CD4-positive, alpha-beta T cell treated with Interleukin-15 for 1 hour (primary cell): ENCODE data around the gene NUP50.

Source experiments
- DNase-seq: peaks from one replicate; pipeline ENCODE4 v3.0.0-alpha.2; 2020

Gene NUP50

DNA sequence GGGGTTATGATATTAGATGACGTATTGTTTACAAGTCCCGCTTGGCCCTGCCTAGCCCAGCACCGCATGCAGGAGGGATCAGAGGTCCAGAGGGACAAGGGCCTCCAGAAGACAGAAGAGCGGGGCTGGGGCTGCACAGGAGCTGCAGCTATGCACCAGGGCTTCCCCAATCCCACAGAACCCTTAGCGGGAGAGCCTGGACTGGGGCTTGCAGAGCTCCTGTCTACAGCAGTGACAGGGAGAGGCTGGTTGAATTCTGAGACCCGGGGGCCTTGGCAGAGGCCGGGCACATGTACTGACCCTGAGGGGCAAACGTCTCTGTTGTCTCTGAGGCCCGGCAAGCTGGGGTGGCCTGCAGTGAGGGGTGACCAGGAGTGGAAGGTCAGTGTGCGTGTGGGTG is 70.1 kb downstream of the NUP50 start:
- no peak for DNase-seq

DNA sequence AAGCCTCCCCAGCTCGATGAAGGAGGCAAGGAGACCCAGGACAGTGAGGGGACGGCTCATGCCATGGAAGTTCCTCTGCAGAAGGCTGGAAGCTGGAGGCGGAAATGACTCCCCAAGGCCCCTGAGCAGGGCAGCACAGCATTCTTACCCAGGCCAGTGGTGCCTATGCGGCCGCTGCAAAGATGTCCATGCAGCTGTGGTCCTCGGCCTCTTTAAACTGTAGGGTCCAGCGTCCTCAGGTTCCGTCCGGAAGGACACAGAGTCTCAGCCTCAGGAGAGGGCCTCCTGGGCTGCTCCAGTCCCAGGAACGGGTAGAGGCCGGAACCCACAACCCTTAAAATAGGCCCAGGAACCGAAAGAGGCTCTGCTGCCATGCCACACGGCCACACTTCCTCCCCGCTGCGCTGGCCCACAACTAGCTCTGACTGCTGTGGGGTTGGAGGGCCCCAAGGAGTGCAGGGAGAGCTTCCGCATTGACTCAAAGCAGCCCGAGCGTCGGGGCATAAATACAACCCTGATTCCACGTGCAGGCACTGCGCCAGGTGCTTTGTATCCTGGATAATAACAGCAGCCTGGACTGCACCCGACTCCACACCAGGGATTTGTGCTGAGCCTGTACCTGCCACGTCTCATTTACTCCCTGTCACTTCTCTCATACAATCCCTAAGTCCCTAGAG is 71.5 kb downstream of the NUP50 start:
- DNase-seq = peak; percentile 63

DNA sequence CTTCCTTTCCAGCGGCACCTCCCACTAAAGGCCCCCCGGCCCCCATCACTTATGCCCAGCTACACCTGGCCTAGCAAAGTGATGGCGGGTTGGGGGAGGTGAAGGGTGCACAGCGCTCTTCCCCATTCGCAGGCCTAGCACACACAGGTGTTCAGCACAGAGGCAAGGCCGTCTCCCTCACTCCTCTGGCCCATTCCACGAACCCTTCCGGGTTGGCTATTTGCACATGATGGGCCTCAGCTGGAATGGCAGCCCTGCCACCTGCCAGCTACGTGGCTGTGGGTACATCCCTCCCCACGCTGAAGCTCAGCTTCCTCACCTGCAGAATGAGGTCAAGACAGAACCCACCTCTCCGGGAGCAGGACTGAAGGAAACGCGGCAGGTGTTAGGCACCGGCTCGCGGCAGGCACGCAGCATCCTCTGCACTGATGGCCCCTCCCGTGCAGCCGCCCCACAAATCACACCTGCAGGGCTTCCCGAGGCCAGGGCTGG is 72.2 kb downstream of the NUP50 start:
- DNase-seq = no peak

DNA sequence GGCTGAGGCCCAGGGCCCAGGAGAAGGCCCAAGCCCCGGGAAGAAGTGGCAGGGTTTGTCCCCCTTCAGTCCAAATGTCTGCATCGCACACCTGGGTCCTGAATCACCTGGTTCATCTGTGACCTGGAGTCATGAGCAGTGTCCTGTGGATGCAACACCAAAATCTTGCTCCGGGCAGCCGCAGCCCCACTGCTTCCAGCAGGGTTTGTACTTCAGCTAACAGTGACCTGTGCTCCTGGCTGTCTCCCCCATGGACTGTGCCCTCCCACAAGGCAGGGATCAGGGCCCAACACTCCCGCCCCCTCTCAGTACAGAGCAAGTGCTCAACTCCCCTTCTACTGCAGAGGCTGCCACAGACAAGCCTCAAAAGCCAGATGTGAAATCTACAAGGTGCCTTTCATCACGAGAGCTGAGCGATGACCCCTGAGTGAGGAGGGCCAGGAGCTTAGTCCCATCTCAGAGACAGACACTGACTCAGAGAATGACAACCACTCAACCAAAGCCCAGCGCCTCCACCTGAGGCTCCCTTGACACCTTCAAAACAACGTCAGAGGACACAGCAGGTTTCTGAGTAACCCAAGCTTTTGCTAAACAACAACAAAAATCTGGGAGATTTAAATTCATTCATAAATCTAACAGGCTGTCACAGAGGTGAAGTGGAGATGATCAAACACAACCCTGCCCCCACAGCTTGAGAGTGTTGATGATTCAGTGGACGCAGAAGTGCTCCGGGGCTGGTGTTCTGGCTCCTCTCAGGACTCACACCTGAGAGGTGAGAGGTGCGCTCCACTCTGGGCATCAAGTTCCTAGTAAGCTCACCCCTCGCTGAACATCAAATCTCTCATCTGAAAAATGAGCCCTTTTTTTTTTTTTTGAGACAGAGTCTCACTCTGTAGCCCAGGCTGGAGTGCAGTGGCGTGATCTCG is 73.6 kb downstream of the NUP50 start:
- DNase-seq = no peak
